ENCODE measurements around the gene ADGRA3.

DNA sequence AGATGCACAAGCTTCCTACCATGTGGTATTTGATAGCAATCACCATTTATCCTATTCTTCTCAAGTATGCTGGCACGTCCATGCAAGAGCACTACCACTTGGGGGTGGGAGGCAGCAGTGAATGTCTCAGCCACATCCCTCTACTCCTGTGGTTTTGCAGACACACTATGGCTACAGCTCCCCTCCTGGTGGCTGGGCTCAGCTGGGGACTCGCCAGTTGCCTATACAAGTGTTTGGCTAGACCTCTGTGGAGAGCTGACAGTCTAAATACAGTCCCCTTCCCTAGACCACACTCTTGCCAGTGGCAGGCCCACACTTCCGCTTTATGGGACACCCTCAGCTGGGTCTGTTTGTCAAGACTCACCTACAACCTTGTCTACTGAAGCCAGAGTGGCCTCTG, 53.2 kb downstream of the ADGRA3 start:
- TF ChIP-seq, protein P1, sequence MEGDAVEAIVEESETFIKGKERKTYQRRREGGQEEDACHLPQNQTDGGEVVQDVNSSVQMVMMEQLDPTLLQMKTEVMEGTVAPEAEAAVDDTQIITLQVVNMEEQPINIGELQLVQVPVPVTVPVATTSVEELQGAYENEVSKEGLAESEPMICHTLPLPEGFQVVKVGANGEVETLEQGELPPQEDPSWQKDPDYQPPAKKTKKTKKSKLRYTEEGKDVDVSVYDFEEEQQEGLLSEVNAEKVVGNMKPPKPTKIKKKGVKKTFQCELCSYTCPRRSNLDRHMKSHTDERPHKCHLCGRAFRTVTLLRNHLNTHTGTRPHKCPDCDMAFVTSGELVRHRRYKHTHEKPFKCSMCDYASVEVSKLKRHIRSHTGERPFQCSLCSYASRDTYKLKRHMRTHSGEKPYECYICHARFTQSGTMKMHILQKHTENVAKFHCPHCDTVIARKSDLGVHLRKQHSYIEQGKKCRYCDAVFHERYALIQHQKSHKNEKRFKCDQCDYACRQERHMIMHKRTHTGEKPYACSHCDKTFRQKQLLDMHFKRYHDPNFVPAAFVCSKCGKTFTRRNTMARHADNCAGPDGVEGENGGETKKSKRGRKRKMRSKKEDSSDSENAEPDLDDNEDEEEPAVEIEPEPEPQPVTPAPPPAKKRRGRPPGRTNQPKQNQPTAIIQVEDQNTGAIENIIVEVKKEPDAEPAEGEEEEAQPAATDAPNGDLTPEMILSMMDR (IDR thresholded peaks at IDR 0.05 in 4 of 5, conservative IDR thresholded peaks at IDR 0.05 in 1 of 5): no peak
- no peak for TF ChIP-seq POLR2A (IDR thresholded peaks at IDR 0.05)
